ENCODE results near the gene DNASE2. TPM values are rescaled to one million over a fixed set of nuclear protein-coding genes. Genes with fewer than 3 reads are reported as not detected.

Gene DNASE2
- total RNA-seq, 1 experiment from 2014 or later = 18.9 TPM

DNA sequence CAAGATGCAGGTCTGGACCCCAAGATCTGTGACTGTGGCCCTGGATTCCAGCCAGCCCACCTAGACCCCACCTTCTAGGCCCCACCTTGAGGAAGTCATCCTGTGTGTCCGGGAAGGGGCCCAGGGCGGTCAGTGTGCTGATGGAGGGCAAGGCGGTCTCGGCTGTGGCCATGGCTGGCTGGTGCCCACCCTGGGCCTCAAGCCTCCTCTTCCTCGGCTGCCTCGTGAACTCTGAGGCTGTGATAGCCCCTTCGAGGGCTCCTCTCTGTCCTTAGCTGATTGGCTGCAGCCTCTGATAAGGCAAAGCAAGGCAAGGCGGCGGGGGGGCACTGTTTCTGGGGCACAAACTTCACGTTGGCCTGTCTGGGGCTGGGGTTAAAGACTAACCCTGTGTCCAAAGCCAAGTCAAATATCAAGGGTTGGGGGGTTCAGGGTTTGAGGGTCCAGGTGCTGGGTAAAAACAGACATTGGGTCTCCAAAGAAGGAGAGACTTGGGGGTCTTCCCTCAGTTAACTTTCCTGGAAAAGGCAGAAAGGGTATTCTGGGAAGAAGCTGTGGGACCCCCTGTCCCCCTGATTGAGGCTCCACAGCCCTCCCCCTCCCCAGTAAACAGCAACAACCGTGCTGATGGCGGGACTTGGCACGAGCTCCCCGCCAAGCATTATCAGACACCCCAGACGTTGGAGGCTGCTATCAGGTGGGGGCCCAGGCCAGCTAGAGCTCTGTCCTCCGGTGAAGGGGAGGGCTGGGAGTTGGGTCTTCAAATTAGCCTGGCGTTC is 5.9 kb upstream of the DNASE2 start, which contains the start of gene KLF1:
Gene KLF1 (minus strand): TSS at position 233 of the 779 bp plus-strand sequence. CDS start 61 bp downstream, at position 172.
- no peak for DNase-seq (ENCODE audit: low read depth)

DNA sequence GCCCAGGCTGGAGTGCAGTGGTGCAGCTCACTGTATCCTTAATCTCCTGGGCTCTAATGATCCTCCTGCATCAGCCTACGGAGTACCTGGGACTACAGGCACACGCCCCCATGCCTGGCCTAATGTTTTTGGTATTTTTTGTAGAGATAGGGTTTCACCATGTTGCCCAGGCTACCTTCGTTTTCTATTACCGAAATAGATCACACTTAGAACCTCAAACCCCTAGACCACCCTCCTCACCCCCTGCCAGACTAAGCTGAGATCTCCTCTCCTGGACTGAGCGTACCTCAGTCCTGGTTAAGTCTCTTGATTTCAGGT is 5.4 kb upstream of the DNASE2 start:
- no peak for DNase-seq (ENCODE audit: low read depth)

GRCh38 chr19:12885749-12886650 is 4.8 kb upstream of the DNASE2 start:
- DNase-seq (ENCODE audit: low read depth) = no peak

GRCh38 chr19:12884926-12885748 is 3.9 kb upstream of the DNASE2 start:
- DNase-seq (ENCODE audit: low read depth) = no peak

DNA sequence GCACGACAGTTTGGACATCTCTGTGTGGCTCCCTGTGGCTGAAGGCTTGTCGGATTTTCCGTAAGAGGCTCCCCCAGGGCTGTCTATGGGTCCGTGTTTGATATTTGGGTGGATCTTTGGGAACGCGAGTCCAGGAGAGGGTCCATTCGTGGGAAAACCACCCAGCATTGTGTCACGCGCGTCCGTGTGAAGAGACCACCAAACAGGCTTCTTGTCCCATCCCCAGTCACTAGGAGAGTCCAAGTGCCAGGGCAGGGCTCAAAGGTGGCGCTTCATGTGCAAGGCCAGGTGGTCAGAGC is 3.3 kb upstream of the DNASE2 start:
- DNase-seq (ENCODE audit: low read depth) = no peak

DNA sequence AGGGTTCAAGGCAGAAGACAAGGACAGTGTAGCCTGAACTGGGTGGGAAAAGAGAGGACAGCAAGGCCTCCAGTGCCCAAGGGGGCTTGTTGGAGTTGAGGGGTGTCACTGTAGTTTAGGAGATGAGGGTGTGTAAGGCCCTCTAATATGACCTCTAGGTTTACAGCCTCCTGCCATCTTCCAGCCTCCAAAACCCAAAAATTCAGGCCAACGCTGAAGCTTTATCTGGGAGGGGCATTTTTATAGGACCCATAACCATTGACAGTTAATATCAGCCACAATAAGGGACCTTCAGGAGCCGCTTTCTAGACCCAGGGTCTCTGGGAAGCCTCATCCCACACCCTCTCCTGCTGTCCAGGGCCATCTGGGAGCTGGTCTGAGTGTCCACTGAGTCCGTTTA is 3.0 kb upstream of the DNASE2 start:
- DNase-seq (ENCODE audit: low read depth) = no peak

DNA sequence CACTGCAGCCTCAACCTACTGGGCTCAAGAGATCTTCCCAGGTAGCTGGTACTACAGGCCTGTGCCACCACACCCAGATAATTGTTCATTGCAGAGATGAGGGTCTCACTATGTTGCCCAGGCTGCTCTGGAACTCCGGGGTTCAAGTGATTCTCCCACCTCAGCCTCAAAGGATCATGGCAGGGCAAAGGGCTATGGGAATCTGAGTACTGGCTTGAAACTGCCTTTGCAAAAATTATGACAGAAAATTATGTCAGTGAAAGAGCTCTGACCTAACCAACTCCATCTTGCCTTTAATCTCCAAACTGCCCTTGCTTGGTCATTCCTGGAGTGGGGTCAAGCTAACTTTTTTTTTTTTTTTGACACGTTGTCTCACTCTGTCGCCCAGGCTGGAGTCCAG is 1.3 kb upstream of the DNASE2 start:
- no peak for DNase-seq (ENCODE audit: low read depth)

- no peak for DNase-seq (ENCODE audit: low read depth)
These were observed 588 bp downstream of the DNASE2 start for GRCh38 chr19:12880551-12881171.

- DNase-seq (ENCODE audit: low read depth) = no peak
These were observed 6.2 kb downstream of the DNASE2 start for GRCh38 chr19:12875086-12875485.

GRCh38 chr19:12873891-12874745 is 7.1 kb downstream of the DNASE2 start:
- DNase-seq (ENCODE audit: low read depth) = no peak

GRCh38 chr19:12872941-12873890 is 8.0 kb downstream of the DNASE2 start:
- DNase-seq (ENCODE audit: low read depth) = peak; percentile 39

- no peak for DNase-seq (ENCODE audit: low read depth)
These were observed 9.0 kb downstream of the DNASE2 start for GRCh38 chr19:12872255-12872654.

DNA sequence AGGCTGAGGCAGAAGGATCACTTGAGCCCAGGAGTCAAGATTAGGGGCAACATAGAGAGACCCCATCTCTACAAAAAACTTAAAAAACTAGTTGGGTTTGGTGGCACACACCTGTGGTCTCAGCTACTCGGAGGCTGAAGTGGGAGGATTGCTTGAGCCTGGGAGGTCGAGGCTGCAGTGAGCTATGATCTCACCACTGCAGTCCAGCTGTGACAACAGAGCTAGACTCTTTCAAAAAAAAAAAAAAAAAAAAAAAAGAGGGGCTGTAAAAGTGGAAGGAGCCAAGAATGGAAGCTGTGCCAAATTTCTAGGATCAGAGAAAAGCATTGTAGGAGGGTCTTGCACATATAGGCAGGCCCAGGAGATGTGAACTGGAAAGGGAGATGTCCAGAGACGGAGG is 9.6 kb downstream of the DNASE2 start:
- DNase-seq (ENCODE audit: low read depth) = no peak

DNA sequence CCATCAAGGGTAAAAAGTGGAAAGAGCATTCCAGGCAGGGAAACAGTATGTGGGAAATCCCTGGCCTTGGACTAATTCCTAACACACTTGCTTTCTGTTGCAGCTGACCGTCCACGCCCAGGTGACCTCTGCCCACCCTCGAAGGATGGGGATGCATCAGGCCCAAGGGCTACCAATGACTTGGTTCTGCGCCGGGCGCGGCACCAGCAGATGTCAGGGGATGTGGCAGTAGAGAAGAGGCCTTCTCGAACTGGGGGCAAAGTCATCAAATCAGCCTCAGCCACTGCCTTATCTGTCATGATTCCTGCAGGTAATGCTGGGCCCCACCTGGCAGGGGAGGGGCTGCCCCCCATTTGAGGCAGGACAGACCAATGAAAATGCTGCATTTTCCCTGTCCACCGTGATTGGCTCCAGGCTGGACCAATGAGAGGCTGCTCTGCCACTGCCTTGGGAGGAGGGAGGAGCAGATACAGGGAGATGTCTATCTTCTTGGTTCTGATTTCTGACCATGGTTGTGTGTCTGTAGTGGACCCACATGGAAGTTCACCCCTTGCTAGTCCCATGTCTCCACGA is 12.6 kb downstream of the DNASE2 start:
- no peak for DNase-seq (ENCODE audit: low read depth)

GRCh38 chr19:12867120-12868099 is 13.8 kb downstream of the DNASE2 start:
- DNase-seq (ENCODE audit: low read depth) = no peak

DNA sequence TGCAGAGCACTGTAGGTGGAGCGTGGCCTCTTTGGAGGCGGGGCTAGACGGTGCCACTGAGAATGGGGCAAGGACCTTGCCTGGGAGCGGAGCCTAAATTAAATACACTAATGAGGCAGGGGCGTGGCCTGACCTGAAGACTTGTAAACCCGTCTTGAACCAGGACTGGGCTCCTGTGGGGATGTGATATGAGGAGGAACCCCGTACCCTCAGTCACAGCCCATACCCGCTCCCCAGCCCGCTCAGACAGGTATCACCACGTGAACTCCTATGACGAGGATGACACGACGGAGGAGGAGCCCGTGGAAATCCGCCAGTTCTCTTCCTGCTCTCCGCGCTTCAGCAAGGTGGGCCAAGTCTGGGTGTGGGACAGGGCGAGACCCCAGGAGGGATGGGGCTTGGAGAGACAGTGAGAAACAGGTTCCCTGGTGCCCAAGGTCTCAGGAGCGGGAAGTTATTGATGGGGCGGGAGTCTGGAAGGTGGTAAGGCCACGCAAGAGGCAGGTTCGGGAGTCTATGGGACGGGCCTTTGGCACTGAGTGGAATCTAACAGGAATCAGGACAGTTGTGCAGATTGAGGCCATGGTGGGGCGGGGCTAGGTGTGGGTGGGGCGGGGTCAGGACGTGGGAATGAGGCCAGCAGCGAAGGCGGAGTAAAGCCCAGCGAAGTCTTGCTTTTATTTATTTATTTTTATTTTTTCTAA is 14.7 kb downstream of the DNASE2 start:
- DNase-seq (ENCODE audit: low read depth) = no peak

DNA sequence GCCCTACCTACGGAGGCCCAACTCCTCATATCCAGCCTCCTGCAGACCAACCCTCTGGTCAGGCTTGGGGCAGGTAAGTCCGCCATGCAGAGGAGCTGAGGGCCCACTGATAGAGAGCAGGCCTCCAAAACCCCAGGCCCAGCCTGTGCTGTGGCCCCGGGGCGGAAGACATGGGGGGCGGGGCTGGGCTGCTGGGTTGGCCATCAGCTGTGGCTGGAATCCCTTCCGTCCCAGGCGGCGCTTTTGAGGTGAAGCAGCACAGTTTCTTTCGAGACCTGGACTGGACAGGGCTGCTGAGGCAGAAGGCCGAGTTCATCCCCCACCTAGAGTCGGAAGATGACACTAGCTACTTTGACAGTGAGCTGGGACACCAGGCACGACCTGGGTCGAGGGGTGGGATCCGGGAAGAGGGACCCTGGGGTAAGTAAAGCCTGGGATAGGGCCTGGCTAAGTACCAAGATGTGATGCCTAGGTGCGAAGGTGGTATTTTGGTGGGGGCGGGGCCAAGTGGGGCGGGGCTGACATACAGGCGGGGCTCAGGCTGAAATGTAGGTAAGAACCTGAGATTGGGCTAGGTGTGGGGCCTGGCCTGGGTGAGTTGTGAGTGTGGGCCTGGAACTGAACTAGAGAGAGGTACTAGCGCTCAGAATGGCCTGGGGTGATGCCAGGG is 15.4 kb downstream of the DNASE2 start:
- no peak for DNase-seq (ENCODE audit: low read depth)
